GM13977 (cell line): ENCODE measurements around the gene ROR1.

Experiments used
- DNase-seq: peaks from one replicate; pipeline ENCODE4 v3.0.0; 2012; ENCODE audit warnings: low spot score
- in situ Hi-C: fragments of 300-500 bp; cut with MboI; formaldehyde crosslinking; loops from one replicate; pipeline ENCODE4 v1.12.0; 2022; ENCODE audit warnings: low sequenced_read_pairs, low pct_unique_long_range_greater_than_20kb, mixed read lengths, inconsistent platforms; ENCODE audit not compliant: unreplicated experiment
- TF ChIP-seq, protein P1 (sequence below): IDR thresholded peaks from 2 replicates; pipeline ENCODE4 v1.5.1; 2012; ENCODE audit warnings: mild to moderate bottlenecking, control low read depth; ENCODE audit not compliant: insufficient read depth; ENCODE audit errors: extremely low read depth, missing control alignments

ROR1 gene

DNA sequence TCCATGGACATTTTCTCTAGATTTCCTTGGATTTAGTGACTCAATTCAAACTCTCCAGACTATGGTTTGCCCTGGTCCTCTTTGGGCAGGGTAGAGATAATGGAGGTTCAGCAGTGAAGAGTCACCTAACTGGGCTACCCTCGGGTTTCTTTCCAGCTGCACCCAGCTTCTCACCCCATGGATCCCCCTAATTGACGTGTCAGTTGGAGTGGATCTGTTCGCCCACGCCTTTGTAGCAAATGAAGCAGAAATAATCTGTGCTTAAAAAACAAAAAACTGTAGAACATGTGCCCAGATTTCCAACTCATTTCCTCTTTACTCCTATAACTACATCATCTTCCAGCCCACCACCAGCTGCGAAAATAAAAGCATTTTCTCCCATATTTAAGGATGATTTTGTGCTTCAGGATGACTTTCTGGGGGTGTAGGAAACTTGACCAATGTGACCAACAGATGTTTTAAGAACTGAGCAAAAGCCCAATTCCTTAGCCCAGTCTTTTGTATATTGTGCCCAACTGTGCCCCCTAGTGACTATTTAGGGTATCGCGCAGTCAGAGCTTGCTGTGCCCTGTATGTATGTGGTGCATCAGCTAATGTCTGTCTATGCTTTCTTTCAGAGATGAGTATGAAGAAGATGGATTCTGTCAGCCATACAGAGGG lies 363.1 kb downstream of the ROR1 start:
- TF ChIP-seq, protein P1, sequence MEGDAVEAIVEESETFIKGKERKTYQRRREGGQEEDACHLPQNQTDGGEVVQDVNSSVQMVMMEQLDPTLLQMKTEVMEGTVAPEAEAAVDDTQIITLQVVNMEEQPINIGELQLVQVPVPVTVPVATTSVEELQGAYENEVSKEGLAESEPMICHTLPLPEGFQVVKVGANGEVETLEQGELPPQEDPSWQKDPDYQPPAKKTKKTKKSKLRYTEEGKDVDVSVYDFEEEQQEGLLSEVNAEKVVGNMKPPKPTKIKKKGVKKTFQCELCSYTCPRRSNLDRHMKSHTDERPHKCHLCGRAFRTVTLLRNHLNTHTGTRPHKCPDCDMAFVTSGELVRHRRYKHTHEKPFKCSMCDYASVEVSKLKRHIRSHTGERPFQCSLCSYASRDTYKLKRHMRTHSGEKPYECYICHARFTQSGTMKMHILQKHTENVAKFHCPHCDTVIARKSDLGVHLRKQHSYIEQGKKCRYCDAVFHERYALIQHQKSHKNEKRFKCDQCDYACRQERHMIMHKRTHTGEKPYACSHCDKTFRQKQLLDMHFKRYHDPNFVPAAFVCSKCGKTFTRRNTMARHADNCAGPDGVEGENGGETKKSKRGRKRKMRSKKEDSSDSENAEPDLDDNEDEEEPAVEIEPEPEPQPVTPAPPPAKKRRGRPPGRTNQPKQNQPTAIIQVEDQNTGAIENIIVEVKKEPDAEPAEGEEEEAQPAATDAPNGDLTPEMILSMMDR = peak; percentile 88
- peak; percentile 41 for DNase-seq
- in situ Hi-C loops = loop anchor here (25.0 kb wide), 1 partner anchor 525 kb away; no protein-coding TSS in a partner anchor

DNA sequence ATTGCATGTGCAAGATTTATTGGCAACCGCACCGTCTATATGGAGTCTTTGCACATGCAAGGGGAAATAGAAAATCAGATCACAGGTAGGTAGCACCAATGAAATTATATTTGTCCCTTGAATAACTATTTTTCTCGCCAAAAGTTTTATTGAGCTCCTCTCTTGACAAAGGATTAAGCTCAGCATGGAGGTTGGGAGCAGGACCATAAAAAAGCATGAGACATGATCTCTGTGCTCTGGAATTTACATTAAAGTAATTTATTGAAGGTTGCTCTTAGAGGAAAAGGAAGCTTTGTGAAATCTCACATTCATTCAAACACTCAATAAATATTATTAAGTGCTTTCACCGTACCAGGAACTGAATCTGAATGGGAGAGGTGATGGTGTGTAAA lies 363.6 kb downstream of the ROR1 start:
- DNase-seq = no peak
- in situ Hi-C loops = loop anchor here (25.0 kb wide), 1 partner anchor 525 kb away; no protein-coding TSS in a partner anchor
- TF ChIP-seq, protein P1 = no peak

DNA sequence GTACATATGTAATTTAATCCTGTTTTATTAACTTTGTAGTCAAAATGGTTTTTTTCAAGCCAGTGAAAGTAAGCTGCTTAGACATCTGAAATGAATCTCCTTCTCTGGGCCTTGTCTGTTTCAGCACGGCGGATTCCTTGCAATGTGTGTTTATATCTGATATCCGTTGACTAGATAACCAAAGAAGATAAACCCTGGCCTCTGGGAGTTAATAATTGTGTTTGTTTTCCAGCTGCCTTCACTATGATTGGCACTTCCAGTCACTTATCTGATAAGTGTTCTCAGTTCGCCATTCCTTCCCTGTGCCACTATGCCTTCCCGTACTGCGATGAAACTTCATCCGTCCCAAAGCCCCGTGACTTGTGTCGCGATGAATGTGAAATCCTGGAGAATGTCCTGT lies 366.1 kb downstream of the ROR1 start:
- in situ Hi-C loops = loop anchor here (25.0 kb wide), 1 partner anchor 528 kb away; no protein-coding TSS in a partner anchor

DNA sequence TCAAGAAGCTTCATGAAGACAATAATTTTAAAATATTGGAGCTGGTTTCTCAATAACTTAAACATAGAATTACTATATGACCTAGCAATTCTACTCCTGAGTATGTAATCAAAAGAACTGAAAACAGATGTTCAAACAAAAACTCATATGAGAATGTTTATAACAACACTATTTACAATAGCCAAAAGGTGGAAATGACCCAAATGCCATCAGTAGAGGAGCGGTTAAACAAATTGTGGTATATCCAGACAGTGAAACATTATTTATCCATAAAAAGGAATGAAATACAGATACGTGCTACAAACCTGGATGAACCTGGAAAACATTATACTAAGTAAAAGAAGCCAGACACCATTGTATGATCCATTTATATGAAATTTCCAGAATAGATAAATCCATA lies 366.8 kb downstream of the ROR1 start:
- in situ Hi-C loops = loop anchor here (25.0 kb wide), 1 partner anchor 528 kb away; no protein-coding TSS in a partner anchor
- DNase-seq = no peak
- TF ChIP-seq, protein P1 = no peak

More for the DNA sequence above, 366.1 kb downstream of the ROR1 start:
- DNase-seq = no peak
- TF ChIP-seq, protein P1 = no peak

DNA sequence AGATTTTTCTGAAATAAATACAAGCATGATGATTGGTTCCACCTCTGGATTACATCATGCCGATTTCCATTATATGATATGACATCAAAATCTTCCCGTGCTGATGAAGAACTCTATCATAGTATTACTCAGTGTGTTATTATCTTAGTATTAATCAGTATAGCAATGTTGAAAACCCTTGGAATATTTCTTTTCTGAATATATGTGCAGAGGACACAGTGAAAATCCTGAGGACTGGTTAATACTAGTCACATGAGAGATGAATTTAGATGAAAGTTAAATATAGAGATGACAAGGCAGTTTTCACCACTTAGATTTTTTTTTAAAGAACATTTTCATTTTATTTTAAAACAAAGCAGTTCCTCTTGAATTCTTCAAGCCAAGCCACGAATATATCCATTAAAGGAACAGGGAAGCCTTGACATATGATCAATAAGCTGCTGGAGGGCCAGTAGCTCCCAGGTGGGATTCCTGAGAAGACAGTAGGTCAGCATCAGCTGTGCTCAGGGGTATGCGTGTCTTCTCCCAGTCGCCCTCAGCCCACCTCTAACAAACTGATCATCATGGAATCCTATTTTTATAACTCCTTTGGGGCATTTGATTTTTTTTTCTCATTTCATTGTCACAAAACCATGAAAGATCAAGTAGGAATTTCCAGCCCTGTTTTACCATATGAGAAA lies 373.4 kb downstream of the ROR1 start:
- no peak for DNase-seq
- TF ChIP-seq, protein P1 = no peak
- in situ Hi-C loops = loop anchor here (25.0 kb wide), 1 partner anchor 535 kb away; no protein-coding TSS in a partner anchor

DNA sequence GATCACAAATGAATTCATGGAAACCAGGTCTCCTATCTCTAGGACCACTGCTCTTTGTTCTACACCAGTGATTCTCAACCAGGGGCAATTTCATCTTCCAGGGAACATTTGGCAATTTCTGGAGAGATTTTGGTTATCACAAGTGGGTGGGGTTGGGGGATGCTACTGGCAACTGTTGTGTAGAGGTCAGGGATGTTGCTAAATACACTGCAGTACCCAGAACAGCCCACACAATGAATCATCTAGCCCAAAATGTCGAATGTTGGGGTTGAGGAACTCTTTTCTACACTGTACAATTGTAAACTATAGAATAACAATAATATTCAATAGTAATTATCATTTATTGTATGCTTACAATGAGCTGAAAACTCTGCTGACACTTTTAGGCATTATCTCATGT lies 373.9 kb downstream of the ROR1 start:
- DNase-seq = no peak
- TF ChIP-seq, protein P1 = no peak
- in situ Hi-C loops = loop anchor here (25.0 kb wide), 1 partner anchor 535 kb away; no protein-coding TSS in a partner anchor
